ENCODE results near the gene SNX8. TPM values are rescaled to one million over a fixed set of nuclear protein-coding genes. Genes with fewer than 3 reads are reported as not detected.

Gene SNX8
- total and polyA plus RNA-seq, 7 experiments from 2014 or later, result 4.7 to 31.5 (median 9.4) TPM

DNA sequence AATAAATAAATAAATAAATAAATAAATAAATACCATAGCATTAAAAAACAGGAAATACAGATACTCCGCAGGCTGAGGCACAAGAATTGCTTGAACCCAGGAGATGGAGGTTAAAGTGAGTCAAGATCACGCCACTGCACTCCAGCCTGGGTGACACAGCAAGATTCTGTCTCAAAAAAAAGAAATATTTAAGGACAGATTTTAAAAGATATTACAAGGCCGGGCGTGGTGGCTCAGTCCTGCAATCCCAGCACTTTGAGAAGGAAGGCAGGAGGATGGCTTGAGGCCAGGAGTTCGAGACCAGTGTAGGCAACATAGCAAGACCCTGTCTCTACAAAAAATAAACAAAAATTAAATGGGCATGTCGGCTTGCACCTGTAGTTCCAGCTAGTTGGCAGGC lies 17.5 kb upstream of the SNX8 start:
- Histone ChIP-seq H3K27me3 (ENCODE audit: control insufficient read depth in 2 of 2, insufficient read depth in 2 of 2, low read length in 2 of 2) (no peaks in the 10 kb centered on the region), H3K9me3 (ENCODE audit: control insufficient read depth in 2 of 3, low read length in 3 of 3) (no peaks in the 10 kb centered on the region), H3K4me1 (ENCODE audit: control insufficient read depth in 2 of 2, insufficient read depth in 2 of 2, low read length in 2 of 2) (no peaks in the 10 kb centered on the region), H3K4me3 (ENCODE audit: low read length) (no peak overlapping the region), H3K27ac (ENCODE audit: low read depth, low read length) (no peak overlapping the region), H3K36me3 (ENCODE audit: control insufficient read depth in 2 of 3, insufficient read depth in 3 of 3, low read length in 3 of 3) (no peaks in the 10 kb centered on the region)
- intact Hi-C loops (cut with micrococcal nuclease), result no loop called here
- ChIA-PET CTCF (interaction anchor here (0.6 kb wide), 1 partner anchor 21 kb away, joined by 3 read pairs; no protein-coding TSS in a partner anchor), POLR2A (no interaction called here)
- H3K9me3 Mint-ChIP-seq, result no peaks in the 10 kb centered on the region
- ATAC-seq (no peak), DNase-seq (no peak)
- H3K27ac Mint-ChIP-seq, result no peak overlapping the region
- H3K36me3 Mint-ChIP-seq, result peaks cover 0 to 4% (median 0%) of the 10 kb centered on the region in 5 donors
- H3K4me1 Mint-ChIP-seq, result no peaks in the 10 kb centered on the region
- H3K27me3 Mint-ChIP-seq, result no peaks in the 10 kb centered on the region
- no peak overlapping the region for H3K4me3 Mint-ChIP-seq

DNA sequence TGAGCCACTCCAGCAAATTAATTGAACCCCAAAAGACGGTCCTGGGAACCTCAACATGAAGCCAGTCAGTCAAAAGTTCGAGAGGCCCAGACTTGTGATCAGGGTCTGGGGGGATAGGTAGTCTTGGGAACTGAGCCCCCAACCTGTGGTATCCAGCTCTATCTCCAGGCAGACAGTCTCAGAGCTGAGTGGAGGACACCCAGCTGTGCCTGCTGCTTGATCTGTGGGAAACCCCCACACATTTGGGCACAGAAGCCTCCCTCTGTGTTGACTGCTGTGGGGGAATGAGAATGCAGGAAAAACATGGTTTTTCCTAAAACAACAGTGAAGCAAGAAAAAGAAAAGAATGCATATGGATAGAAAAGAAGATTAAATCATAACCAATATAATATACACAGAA lies 16.3 kb upstream of the SNX8 start:
- no peaks in the 10 kb centered on the region for H3K9me3 ChIP-seq (ENCODE audit: control insufficient read depth in 2 of 3, low read length in 3 of 3)
- Mint-ChIP-seq H3K4me3 (no peak overlapping the region), H3K27me3 (no peaks in the 10 kb centered on the region), H3K9me3 (no peaks in the 10 kb centered on the region), H3K27ac (no peak overlapping the region), H3K36me3 (peaks cover 0 to 4% (median 0%) of the 10 kb centered on the region in 5 donors), H3K4me1 (no peaks in the 10 kb centered on the region)
- CTCF ChIA-PET, result interaction anchor here (0.5 kb wide), 1 partner anchor 127 kb away, joined by 3 read pairs; no protein-coding TSS in a partner anchor
- no peak overlapping the region for H3K4me3 ChIP-seq (ENCODE audit: low read length)
- intact Hi-C loops (cut with micrococcal nuclease), result no loop called here
- POLR2A ChIA-PET, result no interaction called here
- no peak overlapping the region for H3K27ac ChIP-seq (ENCODE audit: low read depth, low read length)
- H3K36me3 ChIP-seq (ENCODE audit: control insufficient read depth in 2 of 3, insufficient read depth in 3 of 3, low read length in 3 of 3), result no peaks in the 10 kb centered on the region
- no peak for ATAC-seq
- H3K4me1 ChIP-seq (ENCODE audit: control insufficient read depth in 2 of 2, insufficient read depth in 2 of 2, low read length in 2 of 2), result no peaks in the 10 kb centered on the region
- no peak for DNase-seq
- H3K27me3 ChIP-seq (ENCODE audit: control insufficient read depth in 2 of 2, insufficient read depth in 2 of 2, low read length in 2 of 2), result no peaks in the 10 kb centered on the region

- intact Hi-C loops (cut with micrococcal nuclease), result no loop called here
- ChIA-PET POLR2A (no interaction called here), CTCF (no interaction called here)
- no peaks in the 10 kb centered on the region for H3K9me3 Mint-ChIP-seq
- ATAC-seq (no peak), DNase-seq (no peak)
- Histone ChIP-seq H3K27me3 (ENCODE audit: control insufficient read depth in 2 of 2, insufficient read depth in 2 of 2, low read length in 2 of 2) (no peaks in the 10 kb centered on the region), H3K4me3 (ENCODE audit: low read length) (no peak overlapping the region), H3K36me3 (ENCODE audit: control insufficient read depth in 2 of 3, insufficient read depth in 3 of 3, low read length in 3 of 3) (no peaks in the 10 kb centered on the region), H3K9me3 (ENCODE audit: control insufficient read depth in 2 of 3, low read length in 3 of 3) (no peaks in the 10 kb centered on the region), H3K27ac (ENCODE audit: low read depth, low read length) (no peak overlapping the region), H3K4me1 (ENCODE audit: control insufficient read depth in 2 of 2, insufficient read depth in 2 of 2, low read length in 2 of 2) (no peaks in the 10 kb centered on the region)
- no peak overlapping the region for H3K27ac Mint-ChIP-seq
- H3K36me3 Mint-ChIP-seq, result no peaks in the 10 kb centered on the region
- peaks cover 0 to 4% (median 0%) of the 10 kb centered on the region in 7 donors for H3K4me1 Mint-ChIP-seq
- no peak overlapping the region for H3K4me3 Mint-ChIP-seq
- H3K27me3 Mint-ChIP-seq, result peaks cover 0 to 3% (median 0%) of the 10 kb centered on the region in 5 donors
These were observed 12.7 kb upstream of the SNX8 start for GRCh38 chr7:2326951-2327350.

DNA sequence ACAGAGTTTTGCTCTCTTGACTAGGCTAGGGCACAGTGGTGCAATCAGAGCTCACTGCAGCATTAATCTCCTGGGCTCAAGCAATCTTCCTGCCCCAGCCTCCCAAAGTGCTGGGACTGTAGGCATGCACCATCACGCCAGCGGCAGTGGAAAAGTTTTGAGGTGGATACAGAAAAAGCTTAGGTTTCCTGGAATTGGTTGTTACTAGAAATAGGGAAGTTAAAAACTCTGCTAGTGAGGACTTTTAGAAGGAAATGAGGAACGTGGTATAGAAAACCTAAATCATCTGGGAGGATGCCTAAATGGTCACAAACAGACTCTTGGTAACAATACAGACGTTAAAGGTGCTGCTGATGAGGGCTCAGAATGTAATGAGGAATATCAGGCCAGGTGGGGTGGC lies 10.9 kb upstream of the SNX8 start:
- CTCF ChIA-PET, result no interaction called here
- Mint-ChIP-seq H3K27me3 (peaks cover 0 to 3% (median 0%) of the 10 kb centered on the region in 5 donors), H3K27ac (no peak overlapping the region), H3K36me3 (no peaks in the 10 kb centered on the region), H3K4me1 (peaks cover 0 to 4% (median 0%) of the 10 kb centered on the region in 7 donors), H3K9me3 (no peaks in the 10 kb centered on the region), H3K4me3 (no peak overlapping the region)
- ATAC-seq, result no peak
- Histone ChIP-seq H3K27ac (ENCODE audit: low read depth, low read length) (no peak overlapping the region), H3K4me3 (ENCODE audit: low read length) (no peak overlapping the region), H3K9me3 (ENCODE audit: control insufficient read depth in 2 of 3, low read length in 3 of 3) (no peaks in the 10 kb centered on the region), H3K27me3 (ENCODE audit: control insufficient read depth in 2 of 2, insufficient read depth in 2 of 2, low read length in 2 of 2) (no peaks in the 10 kb centered on the region), H3K36me3 (ENCODE audit: control insufficient read depth in 2 of 3, insufficient read depth in 3 of 3, low read length in 3 of 3) (no peaks in the 10 kb centered on the region), H3K4me1 (ENCODE audit: control insufficient read depth in 2 of 2, insufficient read depth in 2 of 2, low read length in 2 of 2) (no peaks in the 10 kb centered on the region)
- intact Hi-C loops (cut with micrococcal nuclease), result no loop called here
- POLR2A ChIA-PET, result no interaction called here
- DNase-seq, result no peak

DNA sequence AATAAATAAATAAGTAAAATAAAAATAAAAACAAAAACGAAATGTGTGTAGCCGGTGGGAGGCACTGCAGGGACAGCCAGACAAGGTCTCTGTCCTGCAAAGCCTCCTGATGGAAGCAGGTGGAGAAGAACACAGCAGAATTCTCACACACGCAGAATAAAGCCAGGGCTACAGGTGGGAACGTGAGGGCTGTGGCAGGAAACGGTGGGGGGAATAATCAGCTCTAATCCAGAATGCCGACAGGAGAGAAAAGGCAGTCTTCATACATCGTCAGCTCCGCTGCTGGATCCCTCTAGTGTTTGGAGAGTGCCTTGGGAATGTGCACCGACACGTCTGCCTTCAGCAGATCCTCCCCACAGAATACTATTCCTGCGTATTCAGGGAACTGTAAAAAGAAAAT lies 6.8 kb upstream of the SNX8 start:
- Mint-ChIP-seq H3K4me3 (no peak overlapping the region), H3K27me3 (peaks cover 0 to 3% (median 0%) of the 10 kb centered on the region in 5 donors), H3K27ac (no peak overlapping the region), H3K9me3 (no peaks in the 10 kb centered on the region), H3K4me1 (peaks cover 0 to 8% (median 0%) of the 10 kb centered on the region in 7 donors), H3K36me3 (no peaks in the 10 kb centered on the region)
- no peaks in the 10 kb centered on the region for H3K4me1 ChIP-seq (ENCODE audit: control insufficient read depth in 2 of 2, insufficient read depth in 2 of 2, low read length in 2 of 2)
- no peak for DNase-seq
- no peak overlapping the region for H3K4me3 ChIP-seq (ENCODE audit: low read length)
- no peaks in the 10 kb centered on the region for H3K9me3 ChIP-seq (ENCODE audit: control insufficient read depth in 2 of 3, low read length in 3 of 3)
- ATAC-seq, result no peak
- no peaks in the 10 kb centered on the region for H3K36me3 ChIP-seq (ENCODE audit: control insufficient read depth in 2 of 3, insufficient read depth in 3 of 3, low read length in 3 of 3)
- intact Hi-C loops (cut with micrococcal nuclease), result no loop called here
- ChIA-PET CTCF (interaction anchor here (0.7 kb wide), 1 partner anchor 16 kb away, joined by 3 read pairs; no protein-coding TSS in a partner anchor), POLR2A (no interaction called here)
- no peaks in the 10 kb centered on the region for H3K27me3 ChIP-seq (ENCODE audit: control insufficient read depth in 2 of 2, insufficient read depth in 2 of 2, low read length in 2 of 2)
- H3K27ac ChIP-seq (ENCODE audit: low read depth, low read length), result no peak overlapping the region

- Mint-ChIP-seq H3K4me1 (peaks cover 0 to 11% (median 6%) of the 10 kb centered on the region in 7 donors), H3K9me3 (peaks cover 0 to 4% (median 0%) of the 10 kb centered on the region in 11 donors), H3K36me3 (no peaks in the 10 kb centered on the region), H3K27ac (peak overlapping the region in 3 of 9 donors; percentile 25 to 48 (median 37)), H3K27me3 (no peaks in the 10 kb centered on the region), H3K4me3 (peak overlapping the region in 4 of 10 donors; percentile 2 to 20 (median 8))
- no peak overlapping the region for H3K27ac ChIP-seq (ENCODE audit: low read depth, low read length)
- ATAC-seq (no peak), DNase-seq (no peak)
- intact Hi-C loops (cut with micrococcal nuclease), result no loop called here
- ChIA-PET POLR2A (no interaction called here), CTCF (no interaction called here)
- no peaks in the 10 kb centered on the region for H3K27me3 ChIP-seq (ENCODE audit: control insufficient read depth in 2 of 2, insufficient read depth in 2 of 2, low read length in 2 of 2)
- no peaks in the 10 kb centered on the region for H3K9me3 ChIP-seq (ENCODE audit: control insufficient read depth in 2 of 3, low read length in 3 of 3)
- H3K4me3 ChIP-seq (ENCODE audit: low read length), result no peak overlapping the region
- no peaks in the 10 kb centered on the region for H3K4me1 ChIP-seq (ENCODE audit: control insufficient read depth in 2 of 2, insufficient read depth in 2 of 2, low read length in 2 of 2)
- no peaks in the 10 kb centered on the region for H3K36me3 ChIP-seq (ENCODE audit: control insufficient read depth in 2 of 3, insufficient read depth in 3 of 3, low read length in 3 of 3)
These were observed 3.5 kb upstream of the SNX8 start for GRCh38 chr7:2317556-2318293.

GRCh38 chr7:2316578-2316977 lies 2.3 kb upstream of the SNX8 start:
- Mint-ChIP-seq H3K9me3 (peaks cover 0 to 4% (median 0%) of the 10 kb centered on the region in 11 donors), H3K36me3 (no peaks in the 10 kb centered on the region), H3K4me3 (no peak overlapping the region), H3K4me1 (peaks cover 0 to 17% (median 15%) of the 10 kb centered on the region in 7 donors), H3K27ac (no peak overlapping the region), H3K27me3 (no peaks in the 10 kb centered on the region)
- H3K4me1 ChIP-seq (ENCODE audit: control insufficient read depth in 2 of 2, insufficient read depth in 2 of 2, low read length in 2 of 2), result no peaks in the 10 kb centered on the region
- no peak overlapping the region for H3K4me3 ChIP-seq (ENCODE audit: low read length)
- no peaks in the 10 kb centered on the region for H3K36me3 ChIP-seq (ENCODE audit: control insufficient read depth in 2 of 3, insufficient read depth in 3 of 3, low read length in 3 of 3)
- no peak for ATAC-seq
- H3K9me3 ChIP-seq (ENCODE audit: control insufficient read depth in 2 of 3, low read length in 3 of 3), result no peaks in the 10 kb centered on the region
- intact Hi-C loops (cut with micrococcal nuclease), result no loop called here
- no peak overlapping the region for H3K27ac ChIP-seq (ENCODE audit: low read depth, low read length)
- no peak for DNase-seq
- no peaks in the 10 kb centered on the region for H3K27me3 ChIP-seq (ENCODE audit: control insufficient read depth in 2 of 2, insufficient read depth in 2 of 2, low read length in 2 of 2)
- POLR2A ChIA-PET, result no interaction called here
- CTCF ChIA-PET, result no interaction called here
